AG04449 (cell line): ENCODE data around the gene ADGRB3.

Experiments used
- CTCF ChIA-PET: fragments of 350-600 bp; formaldehyde crosslinking; extraction: SDS; loops from one replicate; lab custom pipeline; 2021; ENCODE audit warnings: antibody characterized with exemption; lab: Yijun Ruan, JAX
- POLR2A ChIA-PET: fragments of 400-600, 350-600 bp; formaldehyde crosslinking; extraction: SDS; loops from one replicate; lab custom pipeline; 2020; ENCODE audit warnings: antibody characterized with exemption, inconsistent platforms; lab: Yijun Ruan, JAX
- DNase-seq: peaks from one replicate; pipeline ENCODE4 v3.0.0-alpha.2; 2010; ENCODE audit warnings: low read depth, low spot score
- H3K4me3 ChIP-seq: 2 replicates; pipeline ENCODE4 v1.5.1; 2011; ENCODE audit warnings: low read depth, mild to moderate bottlenecking, control low read depth, low read length
- TF ChIP-seq, protein P1 (sequence below): IDR thresholded peaks from one replicate; pipeline ENCODE4 v1.5.1; 2011; ENCODE audit warnings: mild to moderate bottlenecking, moderate library complexity, low read length, control low read depth, inconsistent platforms; ENCODE audit not compliant: insufficient read depth; ENCODE audit errors: missing control alignments

The ADGRB3 gene

DNA sequence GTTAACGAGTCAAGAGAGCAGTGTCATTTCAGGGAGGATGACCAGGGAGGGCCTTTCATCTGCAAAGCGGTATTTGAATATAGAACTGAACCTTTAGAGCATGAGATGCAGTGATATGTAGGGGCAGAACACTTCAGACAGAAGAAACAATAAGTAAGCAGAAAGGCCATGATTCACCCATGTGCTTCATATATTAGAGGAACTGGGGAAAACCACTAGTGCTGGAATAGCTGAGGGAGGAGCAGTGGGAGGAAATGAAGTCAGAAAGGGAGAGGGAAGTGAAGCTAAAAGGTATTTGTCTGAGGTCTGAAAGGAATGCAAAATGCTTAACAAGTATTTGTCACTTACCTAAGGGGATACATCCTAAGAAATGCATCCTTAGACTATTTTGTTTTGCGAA lies 391.2 kb downstream of the ADGRB3 start:
- no peak overlapping the region for H3K4me3 ChIP-seq
- POLR2A ChIA-PET: no interaction called here
- TF ChIP-seq, protein P1, sequence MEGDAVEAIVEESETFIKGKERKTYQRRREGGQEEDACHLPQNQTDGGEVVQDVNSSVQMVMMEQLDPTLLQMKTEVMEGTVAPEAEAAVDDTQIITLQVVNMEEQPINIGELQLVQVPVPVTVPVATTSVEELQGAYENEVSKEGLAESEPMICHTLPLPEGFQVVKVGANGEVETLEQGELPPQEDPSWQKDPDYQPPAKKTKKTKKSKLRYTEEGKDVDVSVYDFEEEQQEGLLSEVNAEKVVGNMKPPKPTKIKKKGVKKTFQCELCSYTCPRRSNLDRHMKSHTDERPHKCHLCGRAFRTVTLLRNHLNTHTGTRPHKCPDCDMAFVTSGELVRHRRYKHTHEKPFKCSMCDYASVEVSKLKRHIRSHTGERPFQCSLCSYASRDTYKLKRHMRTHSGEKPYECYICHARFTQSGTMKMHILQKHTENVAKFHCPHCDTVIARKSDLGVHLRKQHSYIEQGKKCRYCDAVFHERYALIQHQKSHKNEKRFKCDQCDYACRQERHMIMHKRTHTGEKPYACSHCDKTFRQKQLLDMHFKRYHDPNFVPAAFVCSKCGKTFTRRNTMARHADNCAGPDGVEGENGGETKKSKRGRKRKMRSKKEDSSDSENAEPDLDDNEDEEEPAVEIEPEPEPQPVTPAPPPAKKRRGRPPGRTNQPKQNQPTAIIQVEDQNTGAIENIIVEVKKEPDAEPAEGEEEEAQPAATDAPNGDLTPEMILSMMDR: no peak
- CTCF ChIA-PET: no interaction called here
- no peak for DNase-seq

DNA sequence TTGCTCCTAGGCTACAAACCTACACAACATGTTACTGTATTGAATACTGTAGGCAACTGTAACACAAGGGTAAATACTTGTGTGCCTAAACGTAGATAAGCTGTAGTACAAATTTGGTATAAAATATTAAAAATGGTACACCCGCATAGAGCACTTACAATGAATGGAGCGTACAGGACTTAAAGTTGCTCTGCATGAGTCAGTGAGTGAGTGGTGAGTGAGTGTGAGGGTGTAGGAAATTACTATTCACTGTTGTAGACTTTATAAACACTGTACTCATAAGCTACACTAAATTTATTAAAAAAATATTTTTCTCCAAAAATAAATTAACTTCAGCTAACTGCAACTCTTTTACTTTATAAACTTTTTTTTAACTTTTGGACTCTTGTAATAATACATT lies 391.6 kb downstream of the ADGRB3 start:
- TF ChIP-seq, protein P1: no peak
- no peak overlapping the region for H3K4me3 ChIP-seq
- no peak for DNase-seq
- CTCF ChIA-PET: no interaction called here
- POLR2A ChIA-PET: no interaction called here

DNA sequence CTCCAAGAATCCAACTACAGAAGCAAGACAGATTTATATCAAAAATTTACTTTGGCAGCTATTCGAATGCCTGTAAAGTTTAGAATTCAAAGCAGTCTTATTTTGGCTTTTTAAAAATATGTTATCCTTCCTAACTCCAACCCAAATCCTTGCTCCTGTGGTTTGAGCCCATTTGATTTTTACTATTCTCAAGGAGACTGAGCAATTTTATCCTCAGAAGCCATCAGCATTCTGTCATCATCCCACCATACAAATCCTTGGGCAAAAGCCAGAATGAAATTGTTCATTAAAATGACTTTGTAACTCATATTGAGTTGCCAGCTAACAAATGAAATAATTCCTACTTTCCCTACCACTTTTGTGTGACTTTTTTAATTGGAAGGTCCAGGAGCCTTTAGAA lies 392.8 kb downstream of the ADGRB3 start:
- POLR2A ChIA-PET: no interaction called here
- CTCF ChIA-PET: no interaction called here
- DNase-seq: no peak
- H3K4me3 ChIP-seq: no peak overlapping the region
- TF ChIP-seq, protein P1: no peak

DNA sequence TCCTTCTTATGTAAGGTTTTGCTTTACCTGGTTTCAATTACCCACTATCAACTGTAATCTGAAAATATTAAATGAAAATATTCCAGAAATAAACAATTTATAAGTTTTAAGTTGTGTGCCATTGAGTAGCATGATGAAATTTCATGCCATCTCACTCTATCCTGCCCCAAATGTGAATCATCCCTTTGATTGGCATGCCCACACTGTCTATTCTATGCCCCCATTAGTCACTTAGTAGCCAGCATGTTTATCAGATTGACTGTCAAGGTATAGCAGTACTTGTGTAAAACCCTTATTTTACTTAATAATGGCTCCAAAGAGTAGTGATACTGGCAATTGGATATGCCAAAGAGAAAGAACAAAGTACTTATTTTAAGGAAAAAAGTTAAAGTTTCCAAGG lies 403.8 kb downstream of the ADGRB3 start:
- DNase-seq: no peak
- TF ChIP-seq, protein P1: no peak
- ChIA-PET POLR2A (no interaction called here), CTCF (no interaction called here)
- H3K4me3 ChIP-seq: no peak overlapping the region

DNA sequence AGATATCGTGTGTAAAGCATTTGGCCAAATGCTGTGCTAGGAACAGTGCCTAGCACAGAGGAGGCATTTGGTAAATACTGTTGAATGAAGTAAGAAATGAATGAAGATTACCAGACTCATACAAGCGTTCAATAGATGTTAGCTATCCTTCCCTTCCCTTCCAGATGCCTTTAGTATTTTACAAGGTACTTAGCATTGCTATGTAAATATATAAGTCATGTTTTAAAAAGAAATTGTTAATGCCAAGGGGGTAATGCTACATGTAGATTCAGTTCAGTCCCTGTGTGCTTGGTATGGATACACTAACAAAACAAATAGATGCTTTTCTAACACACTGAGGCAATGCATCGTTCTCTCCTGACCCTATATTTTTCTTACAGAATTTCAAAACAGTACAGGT lies 407.2 kb downstream of the ADGRB3 start:
- DNase-seq: no peak
- TF ChIP-seq, protein P1: no peak
- ChIA-PET POLR2A (no interaction called here), CTCF (no interaction called here)
- no peak overlapping the region for H3K4me3 ChIP-seq

DNA sequence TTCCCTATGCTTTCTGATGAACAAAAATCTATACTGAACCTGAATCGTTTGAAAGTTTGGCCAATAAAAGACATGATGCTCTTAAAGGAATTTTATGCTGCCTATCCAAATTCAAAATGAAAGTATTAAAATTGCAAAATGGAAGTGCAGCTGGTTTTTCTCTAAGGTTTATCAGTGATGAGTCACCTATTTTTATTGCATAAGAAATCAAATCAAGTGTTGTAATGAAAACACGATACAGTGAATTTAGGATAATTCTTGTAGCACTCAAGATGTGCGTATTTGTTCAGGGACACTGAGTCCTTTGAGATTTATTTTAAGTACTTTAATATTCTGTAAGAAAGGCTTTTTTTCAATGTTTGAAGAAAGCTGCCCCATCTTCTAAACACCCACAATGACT lies 409.5 kb downstream of the ADGRB3 start:
- no peak overlapping the region for H3K4me3 ChIP-seq
- CTCF ChIA-PET: no interaction called here
- TF ChIP-seq, protein P1: no peak
- no peak for DNase-seq
- POLR2A ChIA-PET: no interaction called here
